ENCODE results near the gene TUBB8B.
"Not testable (repeated sequence)": the region's sequence is repeated elsewhere in the genome, so short reads cannot be mapped to it uniquely, and the experiment has no call there.

TUBB8B gene

DNA sequence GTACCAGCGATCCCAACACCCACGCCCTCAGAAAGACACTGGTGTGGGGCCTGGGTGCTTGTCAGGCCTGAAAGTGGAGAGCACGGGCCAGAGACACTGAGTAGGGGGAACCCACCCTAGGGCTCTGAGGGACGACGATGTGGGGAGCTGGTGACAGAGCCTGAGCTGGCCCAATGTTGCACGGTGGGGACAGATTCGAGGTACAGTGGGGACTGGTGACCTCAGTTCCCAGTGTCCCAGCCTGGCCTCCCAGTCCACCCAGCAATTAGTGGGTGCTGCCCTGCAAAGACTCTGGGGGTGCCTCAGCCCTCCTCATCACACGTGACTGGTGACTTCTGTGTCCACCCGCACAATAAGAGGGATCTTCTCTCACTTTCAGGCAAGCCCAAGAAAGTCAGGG, 36.6 kb downstream of the TUBB8B start:
- H3K27ac ChIP-seq (ENCODE audit: low read depth, low read length); H3K4me1 ChIP-seq (ENCODE audit: control insufficient read depth, insufficient read depth, low read length); H3K4me3 ChIP-seq (ENCODE audit: low read depth, low read length); H3K36me3 ChIP-seq (ENCODE audit: control insufficient read depth, insufficient read depth, low read length); H3K9me3 ChIP-seq (ENCODE audit: control insufficient read depth, insufficient read depth, low read length); H3K27me3 ChIP-seq (ENCODE audit: control insufficient read depth, insufficient read depth, low read length); H3K9ac ChIP-seq (ENCODE audit: low read depth, low read length): not testable (repeated sequence)

DNA sequence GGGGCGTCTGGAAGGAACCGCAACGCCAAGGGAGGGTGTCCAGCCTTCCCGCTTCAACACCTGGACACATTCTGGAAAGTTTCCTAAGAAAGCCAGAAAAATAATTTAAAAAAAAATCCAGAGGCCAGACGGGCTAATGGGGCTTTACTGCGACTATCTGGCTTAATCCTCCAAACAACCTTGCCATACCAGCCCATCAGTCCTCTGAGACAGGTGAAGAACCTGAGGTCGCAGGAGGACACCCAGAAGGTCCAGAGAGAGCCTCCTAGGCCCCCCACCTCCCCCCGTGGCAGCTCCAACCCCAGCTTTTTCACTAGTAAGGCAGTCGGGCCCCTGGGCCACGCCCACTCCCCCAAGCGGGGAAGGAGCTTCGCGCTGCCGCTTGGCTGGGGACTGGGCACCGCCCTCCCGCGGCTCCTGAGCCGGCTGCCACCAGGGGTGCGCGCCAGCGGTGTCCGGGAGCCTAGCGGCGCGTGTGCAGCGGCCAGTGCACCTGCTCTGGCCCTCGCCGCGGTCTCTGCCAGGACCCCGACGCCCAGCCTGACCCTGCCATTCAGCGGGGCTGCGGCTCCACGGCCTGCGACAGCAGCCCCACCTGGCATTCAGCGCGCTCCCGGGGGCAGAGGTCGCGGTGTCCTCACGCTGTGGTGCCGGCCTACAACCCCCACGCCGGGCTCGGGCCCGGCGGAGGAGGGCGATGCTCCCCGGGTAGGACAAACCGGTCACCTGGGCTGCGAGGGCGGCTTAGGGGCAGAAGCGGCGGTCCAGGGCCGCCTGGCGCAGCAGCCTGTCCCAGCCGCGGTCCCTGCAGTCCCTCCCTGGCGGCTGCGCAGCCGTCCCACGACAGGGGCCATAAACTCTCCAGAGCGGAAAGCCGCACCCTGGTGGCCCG, 37.8 kb downstream of the TUBB8B start:
- H3K4me3 ChIP-seq (ENCODE audit: low read depth, low read length); H3K9ac ChIP-seq (ENCODE audit: low read depth, low read length); H3K27ac ChIP-seq (ENCODE audit: low read depth, low read length); H3K9me3 ChIP-seq (ENCODE audit: control insufficient read depth, insufficient read depth, low read length); H3K4me1 ChIP-seq (ENCODE audit: control insufficient read depth, insufficient read depth, low read length); H3K27me3 ChIP-seq (ENCODE audit: control insufficient read depth, insufficient read depth, low read length); H3K36me3 ChIP-seq (ENCODE audit: control insufficient read depth, insufficient read depth, low read length): not testable (repeated sequence)

DNA sequence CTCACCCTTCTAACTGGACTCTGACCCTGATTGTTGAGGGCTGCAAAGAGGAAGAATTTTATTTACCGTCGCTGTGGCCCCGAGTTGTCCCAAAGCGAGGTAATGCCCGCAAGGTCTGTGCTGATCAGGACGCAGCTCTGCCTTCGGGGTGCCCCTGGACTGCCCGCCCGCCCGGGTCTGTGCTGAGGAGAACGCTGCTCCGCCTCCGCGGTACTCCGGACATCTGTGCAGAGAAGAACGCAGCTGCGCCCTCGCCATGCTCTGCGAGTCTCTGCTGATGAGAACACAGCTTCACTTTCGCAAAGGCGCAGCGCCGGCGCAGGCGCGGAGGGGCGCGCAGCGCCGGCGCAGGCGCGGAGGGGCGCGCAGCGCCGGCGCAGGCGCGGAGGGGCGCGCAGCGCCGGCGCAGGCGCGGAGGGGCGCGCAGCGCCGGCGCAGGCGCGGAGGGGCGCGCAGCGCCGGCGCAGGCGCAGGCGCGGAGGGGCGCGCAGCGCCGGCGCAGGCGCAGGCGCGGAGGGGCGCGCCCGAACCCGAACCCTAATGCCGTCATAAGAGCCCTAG, 38.7 kb downstream of the TUBB8B start:
- not testable (repeated sequence) for H3K27ac ChIP-seq (ENCODE audit: low read depth, low read length); H3K4me3 ChIP-seq (ENCODE audit: low read depth, low read length); H3K27me3 ChIP-seq (ENCODE audit: control insufficient read depth, insufficient read depth, low read length); H3K4me1 ChIP-seq (ENCODE audit: control insufficient read depth, insufficient read depth, low read length); H3K36me3 ChIP-seq (ENCODE audit: control insufficient read depth, insufficient read depth, low read length); H3K9me3 ChIP-seq (ENCODE audit: control insufficient read depth, insufficient read depth, low read length); H3K9ac ChIP-seq (ENCODE audit: low read depth, low read length)

DNA sequence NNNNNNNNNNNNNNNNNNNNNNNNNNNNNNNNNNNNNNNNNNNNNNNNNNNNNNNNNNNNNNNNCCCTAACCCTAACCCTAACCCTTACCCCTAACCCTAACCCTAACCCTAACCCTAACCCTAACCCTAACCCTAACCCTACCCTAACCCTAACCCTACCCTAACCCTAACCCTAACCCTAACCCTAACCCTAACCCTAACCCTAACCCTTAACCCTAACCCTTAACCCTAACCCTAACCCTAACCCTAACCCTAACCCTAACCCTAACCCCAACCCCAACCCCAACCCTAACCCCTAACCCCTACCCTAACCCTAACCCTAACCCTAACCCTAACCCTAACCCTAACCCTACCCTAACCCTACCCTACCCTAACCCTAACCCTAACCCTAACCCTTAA, 39.5 kb downstream of the TUBB8B start:
- H3K4me3 ChIP-seq (ENCODE audit: low read depth, low read length); H3K27ac ChIP-seq (ENCODE audit: low read depth, low read length); H3K9ac ChIP-seq (ENCODE audit: low read depth, low read length); H3K27me3 ChIP-seq (ENCODE audit: control insufficient read depth, insufficient read depth, low read length); H3K4me1 ChIP-seq (ENCODE audit: control insufficient read depth, insufficient read depth, low read length); H3K36me3 ChIP-seq (ENCODE audit: control insufficient read depth, insufficient read depth, low read length); H3K9me3 ChIP-seq (ENCODE audit: control insufficient read depth, insufficient read depth, low read length): not testable (repeated sequence)

Measured in HUES48 (cell line).